Measurements from ENCODE around the gene VGLL4.
"Not testable (repeated sequence)": the region's sequence is repeated elsewhere in the genome, so short reads cannot be mapped to it uniquely, and the experiment has no call there.

The VGLL4 gene

DNA sequence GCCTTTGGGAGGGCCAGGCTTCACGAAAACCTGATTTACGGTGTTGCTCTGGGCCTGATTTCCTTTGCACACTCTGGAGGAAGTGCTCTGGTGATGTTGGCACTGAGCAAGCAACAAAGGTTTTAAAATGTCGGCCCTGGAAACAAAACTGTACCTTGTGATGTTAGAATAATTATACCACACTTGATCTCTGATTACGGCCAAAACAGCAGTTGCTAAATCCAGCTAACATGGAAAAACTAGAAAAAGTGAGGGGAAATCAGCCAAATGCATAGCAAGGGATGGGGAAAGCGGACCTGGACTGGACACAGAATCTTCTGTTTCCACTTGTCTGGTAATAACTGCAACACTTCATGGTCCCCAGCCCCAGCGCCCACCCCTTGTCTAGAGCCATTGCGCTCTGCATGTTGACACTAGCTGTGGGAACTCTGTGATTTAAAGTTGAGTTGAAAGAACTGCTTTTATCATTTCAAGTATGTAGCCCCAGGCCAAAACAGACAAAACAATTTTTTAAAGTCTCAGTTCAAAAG, 120.1 kb downstream of the VGLL4 start:
- DNase-seq: no peak

- DNase-seq: no peak
These were observed 120.7 kb downstream of the VGLL4 start for GRCh38 chr3:11522953-11523571.

DNA sequence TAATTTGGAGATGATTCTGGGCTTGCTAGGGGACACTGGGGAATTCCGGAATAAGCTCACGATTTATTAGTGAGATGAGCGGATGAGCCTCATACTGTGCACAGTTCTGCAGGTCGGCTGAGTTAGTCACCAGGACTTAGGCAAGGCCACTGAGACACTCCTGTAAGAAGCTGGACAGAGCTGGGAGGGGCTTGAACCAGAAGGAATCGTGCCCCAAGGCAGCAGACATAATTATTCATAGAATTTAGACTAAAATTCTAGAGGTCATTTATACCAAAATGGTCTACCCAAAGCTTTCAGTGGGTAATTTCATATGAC, 121.4 kb downstream of the VGLL4 start:
- DNase-seq: no peak

DNA sequence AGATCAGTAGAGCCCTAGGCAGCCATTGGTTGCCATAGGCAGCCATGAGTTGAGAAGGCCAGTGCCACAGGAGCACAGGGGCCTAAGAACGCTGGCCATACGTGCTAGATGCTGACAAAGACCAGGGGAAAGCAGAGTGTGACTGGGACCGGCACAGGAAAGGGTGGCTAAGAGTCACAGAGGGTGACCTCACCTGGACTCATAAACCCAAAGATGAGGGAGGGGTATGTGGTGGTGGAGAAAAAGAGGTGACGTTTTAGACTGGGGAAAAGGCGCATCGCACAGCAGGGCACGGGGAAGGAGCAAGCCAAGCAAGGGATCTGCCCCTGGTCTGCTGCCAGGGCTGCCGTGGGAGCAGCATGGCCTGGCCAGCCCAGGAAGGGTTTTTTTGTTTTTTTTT, 122.5 kb downstream of the VGLL4 start:
- no peak for DNase-seq

GRCh38 chr3:11517601-11518000, 126.1 kb downstream of the VGLL4 start:
- DNase-seq: no peak

DNA sequence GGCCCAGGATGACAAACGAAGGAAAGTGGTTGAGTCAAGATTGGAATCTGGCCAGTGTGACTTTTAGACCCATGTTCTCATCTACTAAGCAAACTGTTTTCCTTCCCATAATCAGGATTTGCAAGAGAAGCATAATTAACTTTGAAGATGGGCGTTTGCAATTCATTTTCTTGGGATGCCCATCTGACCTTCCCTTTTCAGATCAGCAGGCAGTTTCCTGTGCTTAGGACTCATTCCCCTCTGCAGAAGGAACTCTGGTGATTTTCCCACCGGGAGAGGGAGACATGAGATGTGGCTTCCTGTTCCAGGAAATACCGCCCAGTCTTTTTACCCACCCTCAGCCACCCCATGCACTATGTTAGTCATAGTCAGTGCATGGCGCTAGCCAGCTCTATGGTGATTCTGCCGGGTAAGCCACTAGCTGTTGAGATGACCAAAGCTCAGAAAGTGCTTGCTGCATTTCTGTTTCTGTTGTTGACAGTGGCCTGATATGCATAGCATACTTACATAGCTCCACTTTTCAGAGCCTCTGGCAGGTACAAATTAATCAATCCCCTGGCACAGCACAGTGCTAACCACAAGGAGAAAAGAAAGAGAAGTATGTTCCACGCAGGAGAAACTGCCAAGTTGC, 129.4 kb downstream of the VGLL4 start:
- peak; percentile 58 for DNase-seq

DNA sequence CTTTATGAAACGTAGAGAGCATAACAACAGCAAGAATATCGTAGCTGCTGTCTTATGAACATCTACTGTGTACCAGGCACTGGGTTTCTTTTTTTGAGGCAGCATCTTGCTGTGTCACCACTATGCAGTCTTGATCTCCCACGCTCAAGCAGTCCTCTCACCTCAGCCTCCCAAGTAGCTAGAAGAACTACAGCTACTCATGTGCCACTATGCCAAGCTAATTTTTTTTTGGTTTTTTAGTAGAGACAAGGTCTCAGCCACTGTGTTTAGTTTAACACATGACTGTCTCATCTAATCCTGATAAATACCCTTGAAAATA, 129.9 kb downstream of the VGLL4 start:
- DNase-seq: no peak

- not testable (repeated sequence) for DNase-seq
These were observed 130.4 kb downstream of the VGLL4 start for GRCh38 chr3:11513125-11513816.

GRCh38 chr3:11511606-11512005, 132.1 kb downstream of the VGLL4 start:
- not testable (repeated sequence) for DNase-seq

DNA sequence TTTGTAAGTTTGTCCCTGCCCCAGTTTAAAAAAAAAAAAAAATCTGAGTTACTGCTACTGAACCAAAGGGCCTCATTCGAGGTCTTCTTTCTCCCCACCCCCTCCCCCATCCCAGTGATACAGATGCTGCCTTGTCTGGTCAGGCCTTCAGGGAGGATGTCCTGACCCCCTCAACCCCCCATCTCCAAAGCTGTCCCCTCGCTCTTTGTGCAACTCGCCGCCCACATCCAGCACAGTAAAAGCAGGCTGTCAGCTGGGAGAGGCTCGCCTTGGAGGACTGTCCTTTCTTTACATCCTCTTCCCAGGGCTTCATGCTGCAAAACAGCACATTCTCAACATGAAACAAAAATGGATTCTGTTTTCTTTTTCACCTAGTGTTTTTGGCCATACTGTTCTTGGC, 133.4 kb downstream of the VGLL4 start:
- DNase-seq: no peak

- DNase-seq: no peak
These were observed 133.7 kb downstream of the VGLL4 start for GRCh38 chr3:11510001-11510340.

DNA sequence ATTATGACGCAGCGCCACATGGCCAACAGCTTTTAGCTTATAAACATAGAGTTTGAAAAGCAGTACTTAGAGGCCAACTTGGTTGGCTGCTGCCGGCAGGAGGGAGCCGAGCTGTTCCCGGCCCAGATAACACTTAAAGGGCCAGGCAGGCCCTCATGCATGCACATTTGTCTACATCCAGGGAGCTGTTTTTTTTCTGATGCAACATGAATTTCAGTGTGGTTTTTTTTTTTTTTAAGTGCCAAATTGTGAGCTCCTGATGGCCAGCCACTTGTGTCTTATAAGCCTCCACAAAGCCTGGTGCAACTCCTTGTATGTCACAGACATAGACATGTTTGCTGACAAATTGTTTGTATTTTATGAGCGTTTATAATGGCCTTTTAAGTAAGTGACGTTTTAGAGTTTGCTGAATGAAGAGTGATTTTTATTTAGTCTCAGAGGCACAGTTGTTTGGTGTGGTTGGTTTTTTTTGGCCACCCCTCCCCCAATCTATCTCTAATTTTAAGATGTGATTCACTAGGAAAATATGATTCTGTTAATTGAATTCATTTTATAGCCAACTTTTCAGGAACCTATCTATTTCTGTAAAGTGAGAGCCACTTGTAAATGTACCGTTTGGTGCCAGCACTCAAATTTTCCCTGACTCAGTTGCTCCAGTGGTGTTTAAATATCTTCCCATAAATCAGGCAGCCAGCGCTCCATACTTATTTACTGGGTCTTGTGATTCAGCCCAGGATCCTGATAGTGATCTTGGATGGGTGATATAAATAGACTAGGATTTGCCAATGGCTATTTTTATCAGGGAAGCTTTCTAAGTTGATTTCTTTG, 134.3 kb downstream of the VGLL4 start:
- DNase-seq: no peak

DNA sequence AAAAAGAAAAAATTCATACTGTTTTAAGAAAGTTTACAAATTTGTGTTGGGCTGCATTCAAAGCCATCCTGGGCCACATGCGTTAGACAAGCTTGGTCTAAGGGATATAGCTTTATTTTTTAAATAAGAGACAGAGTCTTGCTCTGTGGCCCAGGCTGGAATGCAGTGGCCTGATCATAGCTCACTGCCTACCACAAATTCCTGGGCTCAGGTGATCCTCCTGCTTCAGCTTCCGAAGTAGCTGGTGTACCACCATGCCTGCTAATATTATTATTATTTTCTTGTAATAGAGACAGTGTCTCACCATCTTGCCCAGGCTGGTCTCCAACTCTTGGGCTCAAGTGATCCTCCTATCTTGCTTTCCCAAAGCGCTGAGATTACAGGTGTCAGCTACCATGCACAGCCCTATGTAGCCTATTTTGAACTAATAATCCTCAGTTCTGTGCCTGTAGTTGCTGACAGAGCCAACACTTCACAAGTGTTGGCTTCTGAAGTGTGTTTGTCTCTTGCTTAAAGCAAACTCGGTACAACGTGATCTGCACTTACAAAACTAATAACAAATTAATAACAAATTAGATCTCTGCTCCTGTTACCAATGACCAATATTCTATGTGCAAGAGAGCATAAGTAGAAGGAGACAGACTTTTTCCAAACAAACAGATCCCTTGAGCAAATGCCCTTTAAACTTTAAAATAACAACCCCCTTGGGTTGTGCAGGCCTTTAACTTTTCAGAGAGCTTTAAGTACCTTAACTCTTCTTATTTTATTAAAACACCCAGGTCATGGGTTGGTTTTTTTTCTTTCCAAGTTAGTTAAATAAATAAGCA, 135.2 kb downstream of the VGLL4 start:
- DNase-seq: no peak

GRCh38 chr3:11507719-11508118, 136.0 kb downstream of the VGLL4 start:
- DNase-seq: no peak
